Neural cell (in vitro differentiated cells): Measurements from ENCODE around the gene LIPA. TPM values are rescaled to one million over a fixed set of nuclear protein-coding genes. Genes with fewer than 3 reads are reported as not detected.

Experiments
- H2AFZ ChIP-seq: fragments of 200-600, 300-800 bp; sonication (generic), shearing (Covaris generic); 2 replicates; pipeline ENCODE4 v1.6.0; 2014; ENCODE audit warnings: low read depth, mild to moderate bottlenecking, antibody characterized with exemption, low read length, moderate library complexity
- H3F3A ChIP-seq: fragments of 200-600 bp; shearing (Covaris generic); 2 replicates; pipeline ENCODE4 v1.6.1; 2016; ENCODE audit warnings: mild to moderate bottlenecking, moderate library complexity, mixed read lengths, antibody characterized with exemption, low read length; ENCODE audit not compliant: insufficient read depth, poor library complexity, severe bottlenecking
- H3K27ac ChIP-seq: fragments of 200-600, 300-800 bp; sonication (generic), shearing (Covaris generic); 2 replicates; pipeline ENCODE4 v1.5.1; 2014; ENCODE audit warnings: mild to moderate bottlenecking, low read length, moderate library complexity
- H3K27me3 ChIP-seq: fragments of 300-800, 200-600 bp; sonication (generic), shearing (Covaris generic); 2 replicates; pipeline ENCODE4 v1.6.0; 2014; ENCODE audit warnings: mild to moderate bottlenecking, low read depth, low read length, moderate library complexity; ENCODE audit not compliant: insufficient read depth
- H3K36me3 ChIP-seq: fragments of 300-800, 200-600 bp; sonication (generic), shearing (Covaris generic); 2 replicates; pipeline ENCODE4 v1.5.1; 2014; ENCODE audit warnings: mild to moderate bottlenecking, antibody characterized with exemption, low read length, moderate library complexity; ENCODE audit not compliant: insufficient read depth
- H3K4me2 ChIP-seq: fragments of 300-800, 200-600 bp; sonication (generic), shearing (Covaris generic); 2 replicates; pipeline ENCODE4 v1.6.0; 2014; ENCODE audit warnings: mild to moderate bottlenecking, low read length
- H3K4me3 ChIP-seq: fragments of 300-800, 200-600 bp; sonication (generic), shearing (Covaris generic); 2 replicates; pipeline ENCODE4 v1.5.1; 2014; ENCODE audit warnings: mild to moderate bottlenecking, low read length, moderate library complexity
- H3K79me2 ChIP-seq: fragments of 200-600 bp; shearing (Covaris generic); replicated peaks from 2 replicates; pipeline ENCODE4 v1.6.0; 2014; ENCODE audit warnings: mild to moderate bottlenecking, low read length, moderate library complexity; ENCODE audit not compliant: insufficient read depth
- H3K9ac ChIP-seq: fragments of 300-800, 200-600 bp; sonication (generic), shearing (Covaris generic); 2 replicates; pipeline ENCODE4 v1.6.1; 2016; ENCODE audit warnings: mild to moderate bottlenecking, low read length, mixed read lengths
- H3K9me2 ChIP-seq: fragments of 200-600 bp; shearing (Covaris generic); 2 replicates; pipeline ENCODE4 v1.6.1; 2016; ENCODE audit warnings: mild to moderate bottlenecking, low read length, mixed read lengths; ENCODE audit not compliant: insufficient read depth
- H3K9me3 ChIP-seq: fragments of 200-600, 300-800 bp; sonication (generic), shearing (Covaris generic); 2 replicates; pipeline ENCODE4 v1.6.1; 2016; ENCODE audit warnings: mild to moderate bottlenecking, mixed run types, low read length, moderate library complexity, mixed read lengths
- H4K20me1 ChIP-seq: fragments of 200-600 bp; shearing (Covaris generic); 2 replicates; pipeline ENCODE4 v1.6.1; 2016; ENCODE audit warnings: mild to moderate bottlenecking, mixed run types; ENCODE audit not compliant: insufficient read depth
- CTCF ChIP-seq: fragments of 450-650 bp; IDR thresholded peaks from 2 replicates; pipeline ENCODE4 v1.5.1; 2014; ENCODE audit warnings: antibody characterized with exemption, mild to moderate bottlenecking, moderate library complexity; ENCODE audit not compliant: poor library complexity, severe bottlenecking
- EP300 ChIP-seq: fragments of 450-650 bp; conservative IDR thresholded peaks from 2 replicates; pipeline ENCODE4 v1.6.1; 2014; ENCODE audit warnings: antibody characterized with exemption, mild to moderate bottlenecking, moderate library complexity; ENCODE audit not compliant: poor library complexity, severe bottlenecking
- MXI1 ChIP-seq: fragments of 450-650 bp; conservative IDR thresholded peaks from 2 replicates; pipeline ENCODE4 v1.6.1; 2014; ENCODE audit warnings: antibody characterized with exemption, mild to moderate bottlenecking; ENCODE audit not compliant: poor library complexity, severe bottlenecking
- POLR2AphosphoS5 ChIP-seq: IDR thresholded peaks from 2 replicates; pipeline ENCODE4 v1.6.1; 2012
- REST ChIP-seq: IDR thresholded peaks from 2 replicates; pipeline ENCODE4 v1.6.1; 2012; ENCODE audit warnings: borderline replicate concordance
- SMC3 ChIP-seq: fragments of 450-650 bp; conservative IDR thresholded peaks from 2 replicates; pipeline ENCODE4 v1.6.1; 2014; ENCODE audit warnings: antibody characterized with exemption, mild to moderate bottlenecking, moderate library complexity; ENCODE audit not compliant: poor library complexity
- polyA plus RNA-seq: library from polyadenylated mRNA; depleted of rRNA; stranded (reverse); fragments of >200 nt; gene quantifications from 2 replicates; pipeline ENCODE4 v1.2.3, GENCODE V29; 2014

Gene LIPA
- polyA plus RNA-seq, 1 donor from 2014 or later, result 20.8 TPM

GRCh38 chr10:89297356-89297755, 45.8 kb upstream of the LIPA start:
- no peak overlapping the region for H2AFZ ChIP-seq

GRCh38 chr10:89296220-89296648, 44.7 kb upstream of the LIPA start:
- Histone ChIP-seq H3K9me3 (peaks cover 7% of the 10 kb centered on the region), H2AFZ (no peak overlapping the region), H3K79me2 (no peaks in the 10 kb centered on the region), H3K9ac (no peak overlapping the region), H3K9me2 (no peaks in the 10 kb centered on the region), H3K27ac (no peak overlapping the region), H3K27me3 (no peaks in the 10 kb centered on the region), H3K4me2 (no peak overlapping the region), H4K20me1 (no peaks in the 10 kb centered on the region), H3K4me3 (no peak overlapping the region), H3F3A (no peaks in the 10 kb centered on the region), H3K36me3 (peaks cover 6% of the 10 kb centered on the region)
- no peak for TF ChIP-seq EP300
- no peak for TF ChIP-seq MXI1
- TF ChIP-seq SMC3, result no peak

More at GRCh38 chr10:89297356-89297755, 45.8 kb upstream of the LIPA start:
- H3K79me2 ChIP-seq, result no peaks in the 10 kb centered on the region
- no peak overlapping the region for H3K4me2 ChIP-seq
- H3K4me3 ChIP-seq, result no peak overlapping the region
- H3K27me3 ChIP-seq, result no peaks in the 10 kb centered on the region
- H3K9me2 ChIP-seq, result no peaks in the 10 kb centered on the region
- no peak overlapping the region for H3K9ac ChIP-seq
- TF ChIP-seq CTCF, result no peak
- no peak for TF ChIP-seq POLR2AphosphoS5
- no peaks in the 10 kb centered on the region for H4K20me1 ChIP-seq
- H3K9me3 ChIP-seq, result no peaks in the 10 kb centered on the region
- H3K36me3 ChIP-seq, result no peaks in the 10 kb centered on the region
- no peaks in the 10 kb centered on the region for H3F3A ChIP-seq
- no peak overlapping the region for H3K27ac ChIP-seq

GRCh38 chr10:89295597-89295996, 44.0 kb upstream of the LIPA start:
- TF ChIP-seq SMC3 (no peak), POLR2AphosphoS5 (no peak), REST (no peak), CTCF (no peak)
- H4K20me1 ChIP-seq, result no peaks in the 10 kb centered on the region
- no peak overlapping the region for H2AFZ ChIP-seq
- no peaks in the 10 kb centered on the region for H3K9me2 ChIP-seq
- H3K9ac ChIP-seq, result no peak overlapping the region
- peaks cover 6% of the 10 kb centered on the region for H3K36me3 ChIP-seq
- H3K9me3 ChIP-seq, result peaks cover 7% of the 10 kb centered on the region
- no peaks in the 10 kb centered on the region for H3K79me2 ChIP-seq
- no peak overlapping the region for H3K4me2 ChIP-seq
- no peaks in the 10 kb centered on the region for H3F3A ChIP-seq
- no peak overlapping the region for H3K27ac ChIP-seq
- no peak overlapping the region for H3K4me3 ChIP-seq
- H3K27me3 ChIP-seq, result no peaks in the 10 kb centered on the region
